Trophoblast cell (in vitro differentiated cells and primary cell): ENCODE data around the gene TMIE.

Experiments used
- DNase-seq, 2 donors: peaks; one replicate each; pipeline ENCODE4 v3.0.0-alpha.2; 2016
- H2AFZ ChIP-seq: 2 replicates; pipeline ENCODE4 v1.6.1; 2013; ENCODE audit warnings: low read length, moderate library complexity, mild to moderate bottlenecking; ENCODE audit not compliant: insufficient read depth, poor library complexity
- H2AK5ac ChIP-seq: 2 replicates; pipeline ENCODE4 v1.6.1; 2013; ENCODE audit warnings: mild to moderate bottlenecking, low read length
- H2BK120ac ChIP-seq: 2 replicates; pipeline ENCODE4 v1.6.1; 2013; ENCODE audit warnings: low read length, mild to moderate bottlenecking, moderate library complexity; ENCODE audit not compliant: insufficient read depth, poor library complexity
- H2BK12ac ChIP-seq: 2 replicates; pipeline ENCODE4 v1.6.1; 2013; ENCODE audit warnings: mild to moderate bottlenecking, low read length, moderate library complexity
- H2BK5ac ChIP-seq: 2 replicates; pipeline ENCODE4 v1.6.1; 2013; ENCODE audit warnings: low read length, low read depth, moderate library complexity, mild to moderate bottlenecking; ENCODE audit not compliant: poor library complexity
- H3K14ac ChIP-seq: 2 replicates; pipeline ENCODE4 v1.6.1; 2013; ENCODE audit warnings: mild to moderate bottlenecking, low read length
- H3K18ac ChIP-seq: 2 replicates; pipeline ENCODE4 v1.6.1; 2013; ENCODE audit warnings: mild to moderate bottlenecking, low read length
- H3K23ac ChIP-seq: 2 replicates; pipeline ENCODE4 v1.6.1; 2013; ENCODE audit warnings: low read length
- H3K27ac ChIP-seq: 2 replicates; pipeline ENCODE4 v1.5.1; 2013; ENCODE audit warnings: low read depth, mild to moderate bottlenecking, inconsistent platforms, low read length, moderate library complexity
- H3K27me3 ChIP-seq: 2 replicates; pipeline ENCODE4 v1.6.1; 2013; ENCODE audit warnings: inconsistent platforms, mild to moderate bottlenecking, low read length, moderate library complexity; ENCODE audit not compliant: insufficient read depth
- H3K36me3 ChIP-seq, 2 experiments: 1 replicate in 1 of 2; 2 replicates in 1 of 2; pipeline ENCODE4 v1.6.1; 2013; ENCODE audit warnings: low read length in 2 of 2, mild to moderate bottlenecking in 2 of 2, moderate library complexity in 1 of 2; ENCODE audit not compliant: insufficient read depth in 2 of 2, control insufficient read depth in 1 of 2
- H3K4ac ChIP-seq: 2 replicates; pipeline ENCODE4 v1.6.1; 2013; ENCODE audit warnings: low read depth, mild to moderate bottlenecking, low read length, moderate library complexity
- H3K4me1 ChIP-seq, 2 experiments: 1 replicate in 1 of 2; 2 replicates in 1 of 2; pipeline ENCODE4 v1.6.1; 2013; ENCODE audit warnings: low read length in 2 of 2, mild to moderate bottlenecking in 2 of 2, moderate library complexity in 1 of 2; ENCODE audit not compliant: insufficient read depth in 2 of 2, control insufficient read depth in 1 of 2
- H3K4me2 ChIP-seq: 2 replicates; pipeline ENCODE4 v1.6.1; 2013; ENCODE audit warnings: inconsistent platforms, mild to moderate bottlenecking, low read length, moderate library complexity
- H3K4me3 ChIP-seq: 2 replicates; pipeline ENCODE4 v1.5.1; 2013; ENCODE audit warnings: mild to moderate bottlenecking, low read depth, low read length, inconsistent platforms
- H3K79me1 ChIP-seq: one replicate; pipeline ENCODE4 v1.6.1; 2013; ENCODE audit warnings: low read length
- H3K79me2 ChIP-seq: 2 replicates; pipeline ENCODE4 v1.6.1; 2013; ENCODE audit warnings: low read length, mild to moderate bottlenecking; ENCODE audit not compliant: control insufficient read depth, insufficient read depth, poor library complexity
- H3K9ac ChIP-seq: 2 replicates; pipeline ENCODE4 v1.6.1; 2013; ENCODE audit warnings: mild to moderate bottlenecking, low read length
- H3K9me3 ChIP-seq: 2 replicates; pipeline ENCODE4 v1.6.1; 2013; ENCODE audit warnings: low read depth, mild to moderate bottlenecking, control low read depth, inconsistent platforms, low read length; ENCODE audit not compliant: insufficient read depth
- H4K12ac ChIP-seq: 2 replicates; pipeline ENCODE4 v1.6.1; 2013; ENCODE audit warnings: low read depth, mild to moderate bottlenecking, low read length, moderate library complexity
- H4K8ac ChIP-seq: 2 replicates; pipeline ENCODE4 v1.6.1; 2013; ENCODE audit warnings: low read depth, mild to moderate bottlenecking, low read length, moderate library complexity
- H4K91ac ChIP-seq: one replicate; pipeline ENCODE4 v1.6.1; 2013; ENCODE audit warnings: low read depth, mild to moderate bottlenecking, low read length, moderate library complexity
- WGBS: extraction: QIAGEN DNeasy Blood & Tissue Kit; methylation state at CpG from one replicate; pipeline ENCODE4 v1.1.7; 2013; ENCODE audit warnings: missing lambda C conversion rate; ENCODE audit not compliant: insufficient read length, insufficient coverage; ENCODE audit errors: extremely low coverage; 5-methylcytosine and 5-hydroxymethylcytosine counted together

Gene TMIE

GRCh38 chr3:46675426-46675825 is 25.8 kb upstream of the TMIE start:
- no peak overlapping the region for H3K4ac ChIP-seq
- no peak overlapping the region for H3K23ac ChIP-seq
- H2AK5ac ChIP-seq: no peak overlapping the region
- WGBS: no CpG with 5 or more reads among the region's 6 CpGs
- H3K27me3 ChIP-seq: no peaks in the 10 kb centered on the region
- no peak overlapping the region for H3K4me2 ChIP-seq
- H3K14ac ChIP-seq: no peak overlapping the region
- no peak overlapping the region for H2BK12ac ChIP-seq
- H4K12ac ChIP-seq: no peak overlapping the region
- H3K18ac ChIP-seq: no peak overlapping the region
- H3K9ac ChIP-seq: no peak overlapping the region
- H3K4me1 ChIP-seq: no peaks in the 10 kb centered on the region
- H4K91ac ChIP-seq: no peak overlapping the region
- no peak for DNase-seq
- H2BK120ac ChIP-seq: no peak overlapping the region
- no peak overlapping the region for H2BK5ac ChIP-seq
- no peak overlapping the region for H4K8ac ChIP-seq
- H3K79me1 ChIP-seq: no peaks in the 10 kb centered on the region
- peaks cover 4 to 5% of the 10 kb centered on the region in 2 experiments for H3K36me3 ChIP-seq
- no peaks in the 10 kb centered on the region for H3K9me3 ChIP-seq
- no peak overlapping the region for H3K27ac ChIP-seq
- no peak overlapping the region for H2AFZ ChIP-seq
- no peak overlapping the region for H3K4me3 ChIP-seq
- no peaks in the 10 kb centered on the region for H3K79me2 ChIP-seq

- no peak overlapping the region for H2AK5ac ChIP-seq
- no peak overlapping the region for H3K27ac ChIP-seq
- no peak overlapping the region for H4K91ac ChIP-seq
- no peak overlapping the region for H3K18ac ChIP-seq
- no peaks in the 10 kb centered on the region for H3K27me3 ChIP-seq
- no peaks in the 10 kb centered on the region for H3K9me3 ChIP-seq
- no peaks in the 10 kb centered on the region for H3K79me2 ChIP-seq
- H3K79me1 ChIP-seq: no peaks in the 10 kb centered on the region
- no peak overlapping the region for H2BK5ac ChIP-seq
- no peak for DNase-seq
- peaks cover 4 to 5% of the 10 kb centered on the region in 2 experiments for H3K36me3 ChIP-seq
- no peak overlapping the region for H4K12ac ChIP-seq
- H2BK120ac ChIP-seq: no peak overlapping the region
- no peak overlapping the region for H3K9ac ChIP-seq
- no peak overlapping the region for H2AFZ ChIP-seq
- H3K4ac ChIP-seq: no peak overlapping the region
- H3K4me3 ChIP-seq: no peak overlapping the region
- no CpG with 5 or more reads among the region's 9 CpGs for WGBS
- H4K8ac ChIP-seq: no peak overlapping the region
- no peak overlapping the region for H3K14ac ChIP-seq
- no peak overlapping the region for H3K23ac ChIP-seq
- H3K4me2 ChIP-seq: no peak overlapping the region
- H3K4me1 ChIP-seq: no peaks in the 10 kb centered on the region
- H2BK12ac ChIP-seq: no peak overlapping the region
These were observed 25.2 kb upstream of the TMIE start for GRCh38 chr3:46675843-46676567.

- DNase-seq: no peak
- no peaks in the 10 kb centered on the region for H3K27me3 ChIP-seq
- H2BK5ac ChIP-seq: no peak overlapping the region
- H3K23ac ChIP-seq: no peak overlapping the region
- H3K14ac ChIP-seq: no peak overlapping the region
- no peak overlapping the region for H2AFZ ChIP-seq
- no peak overlapping the region for H2BK120ac ChIP-seq
- H3K4me1 ChIP-seq: no peaks in the 10 kb centered on the region
- H3K79me2 ChIP-seq: no peaks in the 10 kb centered on the region
- peaks cover 4 to 5% of the 10 kb centered on the region in 2 experiments for H3K36me3 ChIP-seq
- H3K4me3 ChIP-seq: no peak overlapping the region
- no peak overlapping the region for H3K18ac ChIP-seq
- no peaks in the 10 kb centered on the region for H3K79me1 ChIP-seq
- WGBS: no CpG with 5 or more reads among the region's 16 CpGs
- H3K4ac ChIP-seq: no peak overlapping the region
- H4K91ac ChIP-seq: no peak overlapping the region
- H2AK5ac ChIP-seq: no peak overlapping the region
- H3K27ac ChIP-seq: no peak overlapping the region
- H4K8ac ChIP-seq: no peak overlapping the region
- H4K12ac ChIP-seq: no peak overlapping the region
- no peaks in the 10 kb centered on the region for H3K9me3 ChIP-seq
- H3K4me2 ChIP-seq: no peak overlapping the region
- H2BK12ac ChIP-seq: no peak overlapping the region
- H3K9ac ChIP-seq: no peak overlapping the region
These were observed 24.4 kb upstream of the TMIE start for GRCh38 chr3:46676601-46677410.

- Histone ChIP-seq H2BK120ac (no peak overlapping the region), H3K4ac (no peak overlapping the region), H3K79me2 (no peaks in the 10 kb centered on the region), H2AFZ (no peak overlapping the region), H4K8ac (no peak overlapping the region), H3K9ac (no peak overlapping the region), H4K12ac (no peak overlapping the region), H3K36me3 (peaks cover 4 to 5% of the 10 kb centered on the region in 2 experiments), H3K79me1 (no peaks in the 10 kb centered on the region), H3K27me3 (no peaks in the 10 kb centered on the region), H3K14ac (no peak overlapping the region), H2BK5ac (no peak overlapping the region), H3K4me2 (no peak overlapping the region), H3K4me1 (no peaks in the 10 kb centered on the region), H3K27ac (no peak overlapping the region), H3K4me3 (no peak overlapping the region), H3K18ac (no peak overlapping the region), H3K9me3 (no peaks in the 10 kb centered on the region), H4K91ac (no peak overlapping the region), H3K23ac (no peak overlapping the region), H2AK5ac (no peak overlapping the region), H2BK12ac (no peak overlapping the region)
- WGBS: no CpG with 5 or more reads among the region's 6 CpGs
- no peak for DNase-seq
These were observed 23.8 kb upstream of the TMIE start for GRCh38 chr3:46677411-46677726.
